ENCODE data around the gene PROSER2. TPM values are rescaled to one million over a fixed set of nuclear protein-coding genes. Genes with fewer than 3 reads are reported as not detected.

Gene PROSER2
- total RNA-seq, 4 donors from 2014 or later = 2.3 to 10.7 (median 3.7) TPM

GRCh38 chr10:11782793-11783557 is 40.2 kb upstream of the PROSER2 start:
- no peaks in the 10 kb centered on the region for H3K9me3 ChIP-seq
- DNase-seq = no peak
- no peaks in the 10 kb centered on the region for H3K4me1 ChIP-seq
- H3K36me3 ChIP-seq = no peaks in the 10 kb centered on the region
- no peak overlapping the region for H3K4me3 ChIP-seq
- no peak for TF ChIP-seq POLR2A (IDR thresholded peaks at IDR 0.05)
- peak; percentile 55 to 74 (median 68) for TF ChIP-seq CTCF (IDR thresholded peaks at IDR 0.05)
- no peaks in the 10 kb centered on the region for H3K27me3 ChIP-seq
- H3K27ac ChIP-seq = no peak overlapping the region

- Histone ChIP-seq H3K27ac (no peak overlapping the region), H3K4me1 (no peaks in the 10 kb centered on the region), H3K27me3 (no peaks in the 10 kb centered on the region), H3K4me3 (no peak overlapping the region), H3K36me3 (no peaks in the 10 kb centered on the region), H3K9me3 (no peaks in the 10 kb centered on the region)
- no peak for DNase-seq
- TF ChIP-seq CTCF (IDR thresholded peaks at IDR 0.05) = no peak
- no peak for TF ChIP-seq POLR2A (IDR thresholded peaks at IDR 0.05)
These were observed 39.6 kb upstream of the PROSER2 start for GRCh38 chr10:11783558-11783865.

GRCh38 chr10:11787374-11787773 is 35.8 kb upstream of the PROSER2 start:
- TF ChIP-seq CTCF (IDR thresholded peaks at IDR 0.05) = no peak
- no peak for TF ChIP-seq POLR2A (IDR thresholded peaks at IDR 0.05)
- no peak for DNase-seq
- no peaks in the 10 kb centered on the region for H3K9me3 ChIP-seq
- no peaks in the 10 kb centered on the region for H3K4me1 ChIP-seq
- H3K27me3 ChIP-seq = no peaks in the 10 kb centered on the region
- H3K36me3 ChIP-seq = no peaks in the 10 kb centered on the region
- H3K4me3 ChIP-seq = no peak overlapping the region
- no peak overlapping the region for H3K27ac ChIP-seq

GRCh38 chr10:11787846-11788245 is 35.3 kb upstream of the PROSER2 start:
- no peaks in the 10 kb centered on the region for H3K9me3 ChIP-seq
- DNase-seq = no peak
- H3K27ac ChIP-seq = no peak overlapping the region
- H3K36me3 ChIP-seq = no peaks in the 10 kb centered on the region
- no peak for TF ChIP-seq POLR2A (IDR thresholded peaks at IDR 0.05)
- no peak for TF ChIP-seq CTCF (IDR thresholded peaks at IDR 0.05)
- H3K4me3 ChIP-seq = no peak overlapping the region
- no peaks in the 10 kb centered on the region for H3K27me3 ChIP-seq
- H3K4me1 ChIP-seq = no peaks in the 10 kb centered on the region

GRCh38 chr10:11789306-11789705 is 33.9 kb upstream of the PROSER2 start:
- TF ChIP-seq CTCF (IDR thresholded peaks at IDR 0.05) = no peak
- TF ChIP-seq POLR2A (IDR thresholded peaks at IDR 0.05) = no peak
- Histone ChIP-seq H3K27me3 (no peaks in the 10 kb centered on the region), H3K27ac (no peak overlapping the region), H3K9me3 (no peaks in the 10 kb centered on the region), H3K36me3 (no peaks in the 10 kb centered on the region), H3K4me1 (no peaks in the 10 kb centered on the region), H3K4me3 (no peak overlapping the region)
- no peak for DNase-seq

- H3K36me3 ChIP-seq = no peaks in the 10 kb centered on the region
- TF ChIP-seq CTCF (IDR thresholded peaks at IDR 0.05) (no peak), POLR2A (IDR thresholded peaks at IDR 0.05) (no peak)
- H3K4me1 ChIP-seq = no peaks in the 10 kb centered on the region
- H3K9me3 ChIP-seq = no peaks in the 10 kb centered on the region
- H3K27ac ChIP-seq = no peak overlapping the region
- no peaks in the 10 kb centered on the region for H3K27me3 ChIP-seq
- DNase-seq = no peak
- H3K4me3 ChIP-seq = no peak overlapping the region
These were observed 33.2 kb upstream of the PROSER2 start for GRCh38 chr10:11789956-11790355.

Data from Peyer's patch (tissue), 4 donors.